Right lobe of liver (tissue), 4 donors: Measurements from ENCODE around the gene OGN.
"Not testable (repeated sequence)": the region's sequence is repeated elsewhere in the genome, so short reads cannot be mapped to it uniquely, and the experiment has no call there.

Experiments
- POLR2A ChIP-seq: fragments of 450-650 bp; IDR thresholded peaks from one replicate; pipeline ENCODE4 v1.6.1; 2017; ENCODE audit warnings: antibody characterized with exemption, mild to moderate bottlenecking
- TF ChIP-seq, protein P1 (sequence below), 4 donors: fragments of 200-600 bp in 3 of 4; fragments of 450-650 bp in 1 of 4; IDR thresholded peaks; one replicate each; pipeline versions ENCODE4 v1.5.1 to v1.8.0; 2016 to 2022; ENCODE audit warnings: antibody characterized with exemption in 4 of 4, mild to moderate bottlenecking in 2 of 4
- donor health status: DM: no; HTN: no; CAD: no.
- donor health status: DM: no; HTN: no; CAD: no.
- donor health status: DM: no; HTN: yes; CAD: no.

DNA sequence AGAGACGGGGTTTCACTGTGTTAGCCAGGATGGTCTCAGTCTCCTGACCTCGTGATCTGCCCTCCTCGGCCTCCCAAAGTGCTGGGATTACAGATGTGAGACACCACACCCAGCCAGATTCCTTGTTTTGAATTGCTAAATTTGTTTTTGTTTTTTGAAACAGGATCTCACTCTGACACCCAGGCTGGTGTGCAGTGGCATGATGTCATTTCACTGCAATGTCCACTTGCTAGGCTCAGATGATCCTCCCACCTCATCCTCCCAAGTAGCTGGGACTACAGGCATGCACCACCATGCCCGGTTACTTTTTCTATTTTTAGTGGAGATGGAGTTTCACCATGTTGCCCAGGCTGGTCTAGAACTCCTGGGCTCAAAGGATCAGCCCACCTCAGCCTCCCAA is 6.8 kb upstream of the OGN start:
- TF ChIP-seq, protein P1, sequence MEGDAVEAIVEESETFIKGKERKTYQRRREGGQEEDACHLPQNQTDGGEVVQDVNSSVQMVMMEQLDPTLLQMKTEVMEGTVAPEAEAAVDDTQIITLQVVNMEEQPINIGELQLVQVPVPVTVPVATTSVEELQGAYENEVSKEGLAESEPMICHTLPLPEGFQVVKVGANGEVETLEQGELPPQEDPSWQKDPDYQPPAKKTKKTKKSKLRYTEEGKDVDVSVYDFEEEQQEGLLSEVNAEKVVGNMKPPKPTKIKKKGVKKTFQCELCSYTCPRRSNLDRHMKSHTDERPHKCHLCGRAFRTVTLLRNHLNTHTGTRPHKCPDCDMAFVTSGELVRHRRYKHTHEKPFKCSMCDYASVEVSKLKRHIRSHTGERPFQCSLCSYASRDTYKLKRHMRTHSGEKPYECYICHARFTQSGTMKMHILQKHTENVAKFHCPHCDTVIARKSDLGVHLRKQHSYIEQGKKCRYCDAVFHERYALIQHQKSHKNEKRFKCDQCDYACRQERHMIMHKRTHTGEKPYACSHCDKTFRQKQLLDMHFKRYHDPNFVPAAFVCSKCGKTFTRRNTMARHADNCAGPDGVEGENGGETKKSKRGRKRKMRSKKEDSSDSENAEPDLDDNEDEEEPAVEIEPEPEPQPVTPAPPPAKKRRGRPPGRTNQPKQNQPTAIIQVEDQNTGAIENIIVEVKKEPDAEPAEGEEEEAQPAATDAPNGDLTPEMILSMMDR (IDR thresholded peaks at IDR 0.05) = not testable (repeated sequence)
- not testable (repeated sequence) for TF ChIP-seq POLR2A
